Type B pancreatic cell (in vitro differentiated cells): Measurements from ENCODE around the gene KHDRBS2. TPM values are rescaled to one million over a fixed set of nuclear protein-coding genes. Genes with fewer than 3 reads are reported as not detected.

Experiments used
- DNase-seq: peaks from one replicate; pipeline ENCODE4 v3.0.0; 2021; ENCODE audit warnings: mixed read lengths; ENCODE audit not compliant: unreplicated experiment; ENCODE audit errors: extremely low spot score
- H3K27ac Mint-ChIP-seq: 2 replicates; pipeline ENCODE4 v1.8.0; 2021; ENCODE audit warnings: mild to moderate bottlenecking, mixed read lengths
- H3K27me3 Mint-ChIP-seq: 2 replicates; pipeline ENCODE4 v1.8.0; 2021; ENCODE audit warnings: mixed read lengths
- H3K36me3 Mint-ChIP-seq: 2 replicates; pipeline ENCODE4 v1.8.0; 2021; ENCODE audit warnings: mixed read lengths
- H3K4me1 Mint-ChIP-seq: one replicate; pipeline ENCODE4 v1.8.0; 2021; ENCODE audit warnings: mixed read lengths; ENCODE audit not compliant: unreplicated experiment
- H3K4me3 Mint-ChIP-seq: 2 replicates; pipeline ENCODE4 v1.8.0; 2021; ENCODE audit warnings: mild to moderate bottlenecking, mixed read lengths
- H3K9me3 Mint-ChIP-seq: 2 replicates; pipeline ENCODE4 v1.8.0; 2021; ENCODE audit warnings: mixed read lengths
- total RNA-seq: library from RNA; stranded (reverse); gene quantifications from 2 replicates; pipeline ENCODE4 v1.2.1, GENCODE V29; 2021; ENCODE audit warnings: low replicate concordance
- TF ChIP-seq, protein P1 (sequence below): fragments of 200-600 bp; sonication (generic); conservative IDR thresholded peaks from 2 replicates; pipeline ENCODE4 v1.5.0; 2021; ENCODE audit warnings: antibody characterized with exemption, mild to moderate bottlenecking

KHDRBS2 gene
- total RNA-seq, 1 donor from 2014 or later, result 3.5 TPM

DNA sequence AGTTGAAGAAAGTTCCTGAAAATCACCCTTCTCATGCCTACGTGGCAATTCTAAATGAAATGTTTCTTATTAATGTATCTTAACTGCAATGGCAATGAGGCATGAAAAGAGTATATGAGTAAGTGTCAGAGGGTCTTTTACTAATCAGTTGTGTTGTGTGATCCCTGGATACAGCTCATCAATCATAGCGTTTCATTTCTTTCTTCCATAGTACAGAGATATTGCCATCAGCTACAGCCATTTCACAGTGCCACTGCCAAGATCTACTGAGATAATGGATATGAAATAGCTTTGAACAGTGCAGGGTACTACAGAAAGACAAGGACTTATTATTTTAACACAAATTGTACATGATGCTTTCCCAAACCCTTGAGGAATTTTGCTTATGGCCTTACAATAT, 450.8 kb downstream of the KHDRBS2 start:
- no peak for DNase-seq
- TF ChIP-seq, protein P1, sequence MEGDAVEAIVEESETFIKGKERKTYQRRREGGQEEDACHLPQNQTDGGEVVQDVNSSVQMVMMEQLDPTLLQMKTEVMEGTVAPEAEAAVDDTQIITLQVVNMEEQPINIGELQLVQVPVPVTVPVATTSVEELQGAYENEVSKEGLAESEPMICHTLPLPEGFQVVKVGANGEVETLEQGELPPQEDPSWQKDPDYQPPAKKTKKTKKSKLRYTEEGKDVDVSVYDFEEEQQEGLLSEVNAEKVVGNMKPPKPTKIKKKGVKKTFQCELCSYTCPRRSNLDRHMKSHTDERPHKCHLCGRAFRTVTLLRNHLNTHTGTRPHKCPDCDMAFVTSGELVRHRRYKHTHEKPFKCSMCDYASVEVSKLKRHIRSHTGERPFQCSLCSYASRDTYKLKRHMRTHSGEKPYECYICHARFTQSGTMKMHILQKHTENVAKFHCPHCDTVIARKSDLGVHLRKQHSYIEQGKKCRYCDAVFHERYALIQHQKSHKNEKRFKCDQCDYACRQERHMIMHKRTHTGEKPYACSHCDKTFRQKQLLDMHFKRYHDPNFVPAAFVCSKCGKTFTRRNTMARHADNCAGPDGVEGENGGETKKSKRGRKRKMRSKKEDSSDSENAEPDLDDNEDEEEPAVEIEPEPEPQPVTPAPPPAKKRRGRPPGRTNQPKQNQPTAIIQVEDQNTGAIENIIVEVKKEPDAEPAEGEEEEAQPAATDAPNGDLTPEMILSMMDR, result no peak
- Mint-ChIP-seq H3K4me1 (peaks cover 4% of the 10 kb centered on the region), H3K27me3 (no peaks in the 10 kb centered on the region), H3K36me3 (no peaks in the 10 kb centered on the region), H3K27ac (no peak overlapping the region), H3K9me3 (no peaks in the 10 kb centered on the region), H3K4me3 (no peak overlapping the region)

DNA sequence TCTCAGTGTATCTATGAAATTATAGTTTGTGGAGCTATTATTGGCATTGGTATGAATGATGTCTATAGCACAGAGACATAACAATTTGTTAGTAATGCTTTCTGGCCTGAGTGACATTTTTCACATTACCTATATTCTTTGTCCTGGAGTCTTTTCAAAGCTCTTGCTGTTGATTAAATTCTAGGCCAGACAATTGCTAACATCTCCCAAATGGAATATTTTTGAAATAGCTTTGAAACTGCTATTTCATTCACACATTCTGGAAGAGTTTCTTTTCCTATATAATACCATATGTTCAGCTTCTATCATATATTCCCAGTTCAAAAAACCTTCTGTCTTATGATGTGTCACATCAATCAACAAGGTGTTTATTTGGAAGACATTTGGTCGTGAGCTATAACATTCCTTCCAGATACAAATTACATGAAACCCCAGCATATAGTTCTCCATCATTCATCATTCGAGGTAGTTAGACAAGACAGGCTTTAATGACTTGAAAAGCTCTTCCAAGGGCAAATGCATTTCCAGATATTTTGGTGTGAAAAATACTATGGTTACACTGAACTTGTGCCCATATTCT, 452.8 kb downstream of the KHDRBS2 start:
- H3K9me3 Mint-ChIP-seq, result no peaks in the 10 kb centered on the region
- peaks cover 4% of the 10 kb centered on the region for H3K4me1 Mint-ChIP-seq
- no peak for DNase-seq
- H3K27me3 Mint-ChIP-seq, result no peaks in the 10 kb centered on the region
- no peak overlapping the region for H3K4me3 Mint-ChIP-seq
- no peak overlapping the region for H3K27ac Mint-ChIP-seq
- TF ChIP-seq, protein P1, result no peak
- H3K36me3 Mint-ChIP-seq, result no peaks in the 10 kb centered on the region

DNA sequence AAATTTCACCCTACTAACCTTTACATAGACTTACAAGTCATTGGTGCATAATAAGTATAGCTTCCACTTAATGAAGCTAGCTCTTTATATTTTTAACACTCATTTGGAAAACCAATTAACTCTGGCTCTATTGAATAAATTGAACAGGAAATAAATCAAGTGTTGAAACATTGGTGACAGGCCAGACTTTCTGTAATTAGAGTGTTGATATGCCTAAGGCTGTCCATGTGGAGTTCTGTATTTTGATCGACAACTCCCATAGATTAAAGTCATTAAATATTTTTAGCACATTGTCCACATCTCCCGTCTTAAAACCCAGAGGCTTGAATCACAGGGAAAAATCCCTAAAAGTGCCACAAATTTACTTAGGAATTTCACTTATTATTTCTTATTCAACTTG, 468.3 kb downstream of the KHDRBS2 start:
- TF ChIP-seq, protein P1, result no peak
- no peak for DNase-seq
- no peaks in the 10 kb centered on the region for H3K27me3 Mint-ChIP-seq
- no peak overlapping the region for H3K4me3 Mint-ChIP-seq
- no peak overlapping the region for H3K27ac Mint-ChIP-seq
- H3K9me3 Mint-ChIP-seq, result no peaks in the 10 kb centered on the region
- no peaks in the 10 kb centered on the region for H3K36me3 Mint-ChIP-seq
- no peaks in the 10 kb centered on the region for H3K4me1 Mint-ChIP-seq

DNA sequence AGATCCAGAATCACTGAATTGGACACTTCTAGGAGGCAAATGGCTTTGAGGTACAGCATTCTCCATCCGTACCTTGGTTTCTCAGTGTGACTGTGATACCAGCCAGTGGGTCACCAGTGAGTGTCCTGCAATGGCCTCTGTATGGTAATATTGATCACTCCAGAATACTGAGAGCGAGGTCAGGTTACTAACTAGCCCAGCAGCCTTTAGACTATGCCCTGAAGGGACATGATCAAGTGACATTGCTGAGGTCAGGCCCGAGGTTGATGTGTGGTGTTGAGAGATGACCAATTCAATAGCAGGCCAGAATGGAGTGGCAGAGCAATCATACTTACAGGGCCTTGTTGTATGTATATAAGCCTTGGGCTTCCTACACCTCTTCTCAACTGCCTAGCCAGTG, 476.0 kb downstream of the KHDRBS2 start:
- TF ChIP-seq, protein P1, result no peak
- Mint-ChIP-seq H3K36me3 (no peaks in the 10 kb centered on the region), H3K4me3 (no peak overlapping the region), H3K9me3 (peaks cover 6% of the 10 kb centered on the region), H3K27ac (no peak overlapping the region), H3K27me3 (no peaks in the 10 kb centered on the region), H3K4me1 (no peaks in the 10 kb centered on the region)
- DNase-seq, result no peak

DNA sequence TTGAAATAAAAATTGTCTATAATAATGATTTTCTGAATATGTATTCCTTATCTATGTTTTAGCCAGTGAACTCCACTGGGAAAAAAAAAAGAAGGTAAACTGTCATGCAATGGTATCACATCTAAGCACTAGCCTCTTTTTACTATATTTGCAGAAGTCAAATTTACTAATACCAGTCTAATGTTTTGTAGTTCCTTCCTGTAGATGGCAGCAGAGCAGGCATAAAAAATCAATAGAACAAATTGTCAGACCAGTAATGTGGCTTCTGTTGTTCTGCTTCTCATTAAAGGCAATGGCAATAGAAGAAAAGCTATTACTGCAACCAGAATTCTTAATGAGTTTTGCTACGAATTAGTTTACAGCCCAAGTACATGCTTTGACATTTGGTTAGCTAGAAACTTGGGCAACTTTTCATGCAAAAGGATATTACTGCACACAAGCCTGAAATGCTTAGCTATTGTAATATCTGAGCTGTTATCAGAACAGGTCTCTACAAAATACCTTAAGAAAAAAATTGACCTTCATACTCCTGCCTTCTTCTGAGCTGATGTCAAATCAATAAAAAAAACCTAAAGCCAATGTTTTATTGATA, 476.9 kb downstream of the KHDRBS2 start:
- H3K36me3 Mint-ChIP-seq, result no peaks in the 10 kb centered on the region
- no peak overlapping the region for H3K27ac Mint-ChIP-seq
- peaks cover 7% of the 10 kb centered on the region for H3K9me3 Mint-ChIP-seq
- H3K4me3 Mint-ChIP-seq, result no peak overlapping the region
- H3K27me3 Mint-ChIP-seq, result no peaks in the 10 kb centered on the region
- TF ChIP-seq, protein P1, result peak; percentile 81
- no peaks in the 10 kb centered on the region for H3K4me1 Mint-ChIP-seq
- no peak for DNase-seq
